NB4 (cell line): ENCODE data around the gene NTN4.

Source experiments
- CTCF ChIP-seq: IDR thresholded peaks from one replicate; pipeline ENCODE4 v1.5.1; 2012; ENCODE audit warnings: low read depth, low read length
- POLR2A ChIP-seq: IDR thresholded peaks from 2 replicates; pipeline ENCODE4 v1.6.1; 2011; ENCODE audit warnings: mild to moderate bottlenecking; ENCODE audit not compliant: insufficient read length; ENCODE audit errors: extremely low read depth

- TF ChIP-seq CTCF (no peak), POLR2A (no peak)
Measured at GRCh38 chr12:95739561-95740313, 50.8 kb downstream of the NTN4 start.
